NCI-H1436 treated with DMSO at 0.1 percent for 48 hours (cell line): Measurements from ENCODE around the gene ABCA5.
"Not testable (repeated sequence)": the region's sequence is repeated elsewhere in the genome, so short reads cannot be mapped to it uniquely, and the experiment has no call there.

Experiments used
- DNase-seq: peaks from one replicate; lab custom pipeline; 2025; lab: John Stamatoyannopoulos, UW

The ABCA5 gene

DNA sequence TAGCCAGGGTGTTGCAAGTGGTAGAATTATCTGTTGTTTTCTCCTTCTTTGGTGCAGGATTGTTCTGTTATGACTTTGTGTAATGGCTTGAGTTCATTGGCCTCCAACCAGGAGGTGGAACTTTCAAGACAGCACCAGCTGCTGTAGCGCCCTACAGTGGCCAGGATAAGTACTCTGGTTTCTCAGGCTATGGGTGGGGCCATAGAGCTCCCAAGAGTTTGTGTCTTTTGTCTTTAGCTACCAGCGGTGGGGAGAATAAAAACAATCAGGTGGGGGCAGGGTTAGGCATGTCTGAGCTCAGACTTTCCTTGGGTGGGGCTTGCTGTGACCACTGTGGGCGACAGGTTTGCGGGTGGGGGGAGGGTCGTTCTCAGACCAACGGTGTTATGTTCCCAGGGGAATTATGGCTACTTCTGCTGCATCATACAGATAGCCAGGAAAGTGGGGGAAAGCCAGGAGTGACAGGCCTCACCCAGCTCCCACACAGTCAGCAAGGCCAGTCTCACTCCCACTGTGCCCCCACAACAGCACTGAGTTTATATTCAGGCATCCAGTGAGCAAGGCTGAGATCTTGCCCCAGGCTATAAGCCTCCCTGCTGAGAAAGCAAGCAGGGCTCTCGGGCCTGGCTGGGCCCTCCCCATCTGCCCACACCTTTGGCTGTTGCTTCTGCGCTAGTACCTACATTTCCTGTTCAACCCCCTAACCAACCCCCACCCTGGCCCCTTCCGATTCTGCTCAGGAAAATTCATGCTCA, 113.7 kb downstream of the ABCA5 start:
- no peak for DNase-seq

DNA sequence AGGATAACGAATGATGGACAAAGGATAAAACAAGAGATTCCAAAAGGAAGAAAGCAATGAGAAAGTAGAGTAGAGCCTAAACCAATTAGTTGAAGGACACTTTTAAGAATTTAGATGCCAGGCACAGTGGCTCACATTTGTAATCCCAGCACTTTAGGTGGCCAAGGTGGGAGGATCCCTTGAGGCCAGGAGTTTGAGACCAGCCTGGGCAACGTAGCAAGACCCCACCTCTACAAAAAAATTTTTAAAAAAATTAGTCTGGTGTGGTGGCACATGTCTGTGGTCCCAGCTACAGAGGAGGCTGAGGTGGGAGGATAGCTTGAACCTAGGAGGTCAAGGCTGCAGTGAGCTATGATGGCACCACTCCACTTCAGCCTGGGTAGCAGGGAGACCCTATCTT, 118.3 kb downstream of the ABCA5 start:
- DNase-seq, result no peak

DNA sequence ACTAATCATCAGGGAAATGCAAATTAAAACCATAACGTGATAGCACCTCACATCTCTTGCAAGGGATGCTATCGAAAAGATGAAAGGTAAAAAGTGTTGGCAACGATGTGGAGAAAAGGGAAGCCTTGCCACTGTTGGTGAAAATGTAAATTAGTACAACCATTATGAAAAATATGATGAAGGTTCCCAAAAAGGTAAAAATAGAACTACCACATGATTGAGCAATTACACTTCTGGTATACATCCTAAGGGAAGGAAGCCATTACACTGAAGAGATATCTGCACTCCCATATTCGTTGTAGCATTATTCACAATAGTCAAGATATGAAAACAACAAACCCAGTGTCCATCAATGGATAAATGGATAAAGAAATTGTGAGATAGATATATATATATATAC, 119.8 kb downstream of the ABCA5 start:
- DNase-seq, result no peak

DNA sequence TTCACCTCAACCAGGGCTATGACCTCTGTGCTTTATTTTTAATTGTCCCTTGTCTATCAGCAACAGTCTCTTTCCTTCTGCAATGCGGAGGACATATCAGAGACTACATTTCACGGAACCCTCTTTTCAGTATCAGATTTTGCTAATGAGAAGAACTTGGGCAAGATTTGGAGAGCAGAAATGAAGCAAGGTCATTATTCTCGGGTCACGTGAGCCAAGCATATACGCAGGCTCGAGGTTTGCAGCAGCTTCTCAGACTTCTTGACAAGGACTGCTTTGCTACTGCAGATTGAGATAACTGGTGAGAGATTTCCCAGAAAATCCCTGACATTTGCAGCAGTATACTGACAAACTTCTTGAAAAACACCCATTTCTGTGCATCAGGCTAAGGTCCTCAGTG, 128.7 kb downstream of the ABCA5 start:
- no peak for DNase-seq

DNA sequence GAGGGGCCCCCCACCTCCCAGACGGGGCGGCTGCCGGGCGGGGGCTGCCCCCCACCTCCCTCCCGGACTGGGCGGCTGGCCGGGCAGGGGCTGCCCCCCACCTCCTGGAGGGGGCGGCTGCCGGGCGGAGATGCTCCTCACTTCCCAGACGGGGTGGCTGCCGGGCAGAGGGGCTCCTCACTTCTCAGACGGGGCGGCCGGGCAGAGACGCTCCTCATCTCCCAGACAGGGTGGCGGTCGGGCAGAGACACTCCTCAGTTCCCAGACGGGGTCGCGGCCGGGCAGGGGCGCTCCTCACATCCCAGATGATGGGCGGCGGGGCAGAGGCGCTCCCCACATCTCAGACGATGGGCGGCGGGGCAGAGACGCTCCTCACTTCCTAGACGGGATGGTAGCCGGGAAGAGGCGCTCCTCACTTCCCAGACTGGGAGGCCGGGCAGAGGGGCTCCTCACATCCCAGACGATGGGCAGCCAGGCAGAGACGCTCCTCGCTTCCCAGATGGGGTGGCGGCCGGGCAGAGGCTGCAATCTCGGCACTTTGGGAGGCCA, 130.8 kb downstream of the ABCA5 start:
- not testable (repeated sequence) for DNase-seq
